Measurements from ENCODE around the gene STARD3.

GRCh38 chr17:39658760-39659159 lies 21.8 kb downstream of the STARD3 start:
- no peak for TF ChIP-seq CTCF (IDR thresholded peaks at IDR 0.05; ENCODE audit: poor library complexity, severe bottlenecking)
- no peak for TF ChIP-seq POLR2AphosphoS5 (IDR thresholded peaks at IDR 0.05)
- no peak for TF ChIP-seq EZH2 (IDR thresholded peaks at IDR 0.05; ENCODE audit: borderline replicate concordance, insufficient read depth, low read length, poor library complexity, severe bottlenecking)
- no peak for TF ChIP-seq TAF1 (IDR thresholded peaks at IDR 0.05; ENCODE audit: low read depth)
- TF ChIP-seq, protein P1, sequence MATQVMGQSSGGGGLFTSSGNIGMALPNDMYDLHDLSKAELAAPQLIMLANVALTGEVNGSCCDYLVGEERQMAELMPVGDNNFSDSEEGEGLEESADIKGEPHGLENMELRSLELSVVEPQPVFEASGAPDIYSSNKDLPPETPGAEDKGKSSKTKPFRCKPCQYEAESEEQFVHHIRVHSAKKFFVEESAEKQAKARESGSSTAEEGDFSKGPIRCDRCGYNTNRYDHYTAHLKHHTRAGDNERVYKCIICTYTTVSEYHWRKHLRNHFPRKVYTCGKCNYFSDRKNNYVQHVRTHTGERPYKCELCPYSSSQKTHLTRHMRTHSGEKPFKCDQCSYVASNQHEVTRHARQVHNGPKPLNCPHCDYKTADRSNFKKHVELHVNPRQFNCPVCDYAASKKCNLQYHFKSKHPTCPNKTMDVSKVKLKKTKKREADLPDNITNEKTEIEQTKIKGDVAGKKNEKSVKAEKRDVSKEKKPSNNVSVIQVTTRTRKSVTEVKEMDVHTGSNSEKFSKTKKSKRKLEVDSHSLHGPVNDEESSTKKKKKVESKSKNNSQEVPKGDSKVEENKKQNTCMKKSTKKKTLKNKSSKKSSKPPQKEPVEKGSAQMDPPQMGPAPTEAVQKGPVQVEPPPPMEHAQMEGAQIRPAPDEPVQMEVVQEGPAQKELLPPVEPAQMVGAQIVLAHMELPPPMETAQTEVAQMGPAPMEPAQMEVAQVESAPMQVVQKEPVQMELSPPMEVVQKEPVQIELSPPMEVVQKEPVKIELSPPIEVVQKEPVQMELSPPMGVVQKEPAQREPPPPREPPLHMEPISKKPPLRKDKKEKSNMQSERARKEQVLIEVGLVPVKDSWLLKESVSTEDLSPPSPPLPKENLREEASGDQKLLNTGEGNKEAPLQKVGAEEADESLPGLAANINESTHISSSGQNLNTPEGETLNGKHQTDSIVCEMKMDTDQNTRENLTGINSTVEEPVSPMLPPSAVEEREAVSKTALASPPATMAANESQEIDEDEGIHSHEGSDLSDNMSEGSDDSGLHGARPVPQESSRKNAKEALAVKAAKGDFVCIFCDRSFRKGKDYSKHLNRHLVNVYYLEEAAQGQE (IDR thresholded peaks at IDR 0.05; ENCODE audit: borderline replicate concordance) = no peak
- TF ChIP-seq SMC3 (conservative IDR thresholded peaks at IDR 0.05; ENCODE audit: poor library complexity) = no peak

All from neural cell (in vitro differentiated cells).